A549 (cell line): ENCODE data around the gene USP6NL.

ENCODE experiments used
- CEBPB ChIP-seq, 2 experiments: fragments of >200 bp in 1 of 2; sonication (Bioruptor Twin) in 1 of 2; formaldehyde crosslinking in 1 of 2; IDR thresholded peaks; 2 replicates each; pipeline ENCODE4 v1.6.1; 2012 to 2016
- CTCF ChIP-seq: fragments of >200 bp; sonication (Bioruptor Twin); formaldehyde crosslinking; IDR thresholded peaks from 3 replicates; pipeline ENCODE4 v1.5.1; 2016
- EP300 ChIP-seq, 2 experiments: fragments of >200 bp; sonication (Bioruptor Twin); formaldehyde crosslinking; IDR thresholded peaks; 2 replicates in 1 of 2; 3 replicates in 1 of 2; pipeline ENCODE4 v1.6.1; 2016 to 2017
- HES2 ChIP-seq: fragments of >200 bp; sonication (Bioruptor Twin); formaldehyde crosslinking; IDR thresholded peaks from 2 replicates; pipeline ENCODE4 v1.6.1; 2016
- MAFK ChIP-seq: fragments of 450-650 bp; IDR thresholded peaks from 2 replicates; pipeline ENCODE4 v1.6.1; 2014; ENCODE audit not compliant: partially characterized antibody
- MYC ChIP-seq: IDR thresholded peaks from 2 replicates; pipeline ENCODE4 v1.6.1; 2012; ENCODE audit warnings: mild to moderate bottlenecking, inconsistent platforms, low read length, improper control_type of control experiment, borderline replicate concordance
- POLR2A ChIP-seq: IDR thresholded peaks from 2 replicates; pipeline ENCODE4 v1.6.1; 2012; ENCODE audit warnings: mild to moderate bottlenecking, low read length
- SREBF2 ChIP-seq: fragments of 450-650 bp; IDR thresholded peaks from 2 replicates; pipeline ENCODE4 v1.6.1; 2014; ENCODE audit warnings: mild to moderate bottlenecking, moderate library complexity

- no peak for TF ChIP-seq POLR2A
- no peak for TF ChIP-seq CTCF
- no peak for TF ChIP-seq HES2
- TF ChIP-seq MYC, result no peak
- no peak for TF ChIP-seq CEBPB (IDR thresholded peaks at IDR 0.05)
- no peak for TF ChIP-seq EP300 (IDR thresholded peaks at IDR 0.05)
- no peak for TF ChIP-seq SREBF2
- no peak for TF ChIP-seq MAFK
These were observed 76.0 kb downstream of the USP6NL start for GRCh38 chr10:11535346-11535959.
